Stimulated activated CD4-positive, alpha-beta T cell treated with anti-CD3 and anti-CD28 coated beads, Interleukin-1b, Interleukin-23, amount 100 ng/mL, for 24 hours (primary cell): ENCODE measurements around the gene C1GALT1C1L.
"Not testable (repeated sequence)": the region's sequence is repeated elsewhere in the genome, so short reads cannot be mapped to it uniquely, and the experiment has no call there.

Experiments
- DNase-seq, 4 experiments: peaks; one replicate each; pipeline ENCODE4 v3.0.0-alpha.2; 2020; ENCODE audit warnings: low read depth in 4 of 4, low spot score in 1 of 4

The C1GALT1C1L gene

GRCh38 chr2:43676322-43677050 is at the start of gene C1GALT1C1L:
Gene C1GALT1C1L, minus strand, starts transcription at chr2:43676429. Its CDS starts 107 bp downstream, at chr2:43676322.
- DNase-seq, result peak in 2 of 4 experiments; percentile 19 to 36

GRCh38 chr2:43725711-43726246 is 49.5 kb upstream of the C1GALT1C1L start:
- DNase-seq, result no peak

- no peak for DNase-seq
Observed at GRCh38 chr2:43724728-43725526, 48.7 kb upstream of the C1GALT1C1L start.

GRCh38 chr2:43718530-43719124 is 42.4 kb upstream of the C1GALT1C1L start:
- DNase-seq, result no peak

GRCh38 chr2:43717322-43717721 is 41.1 kb upstream of the C1GALT1C1L start:
- no peak for DNase-seq

- no peak for DNase-seq
Observed at GRCh38 chr2:43715300-43716098, 39.3 kb upstream of the C1GALT1C1L start.

- no peak for DNase-seq
Observed at GRCh38 chr2:43714164-43714563, 37.9 kb upstream of the C1GALT1C1L start.

GRCh38 chr2:43710866-43711265 is 34.6 kb upstream of the C1GALT1C1L start:
- no peak for DNase-seq

- no peak for DNase-seq
Observed at GRCh38 chr2:43708891-43709290, 32.7 kb upstream of the C1GALT1C1L start.

- DNase-seq, result no peak
Observed at GRCh38 chr2:43708178-43708577, 31.9 kb upstream of the C1GALT1C1L start.

- no peak for DNase-seq
Observed at GRCh38 chr2:43707255-43708015, 31.2 kb upstream of the C1GALT1C1L start.

- no peak for DNase-seq
Observed at GRCh38 chr2:43701111-43701510, 24.9 kb upstream of the C1GALT1C1L start.

- DNase-seq, result no peak
Observed at GRCh38 chr2:43699761-43700160, 23.5 kb upstream of the C1GALT1C1L start.

GRCh38 chr2:43698140-43698539 is 21.9 kb upstream of the C1GALT1C1L start:
- DNase-seq, result not testable (repeated sequence)

GRCh38 chr2:43692428-43692994 is 16.3 kb upstream of the C1GALT1C1L start:
- DNase-seq, result no peak

- DNase-seq, result no peak
Observed at GRCh38 chr2:43689999-43690398, 13.8 kb upstream of the C1GALT1C1L start.

GRCh38 chr2:43685357-43685756 is 9.1 kb upstream of the C1GALT1C1L start:
- DNase-seq, result no peak

- DNase-seq, result not testable (repeated sequence)
Observed at GRCh38 chr2:43677783-43678182, 1.6 kb upstream of the C1GALT1C1L start.

GRCh38 chr2:43675646-43676321 is 445 bp downstream of the C1GALT1C1L start:
- no peak for DNase-seq
